ENCODE results near the gene UNC13D.
"Not testable (repeated sequence)": the region's sequence is repeated elsewhere in the genome, so short reads cannot be mapped to it uniquely, and the experiment has no call there.

Gene UNC13D

DNA sequence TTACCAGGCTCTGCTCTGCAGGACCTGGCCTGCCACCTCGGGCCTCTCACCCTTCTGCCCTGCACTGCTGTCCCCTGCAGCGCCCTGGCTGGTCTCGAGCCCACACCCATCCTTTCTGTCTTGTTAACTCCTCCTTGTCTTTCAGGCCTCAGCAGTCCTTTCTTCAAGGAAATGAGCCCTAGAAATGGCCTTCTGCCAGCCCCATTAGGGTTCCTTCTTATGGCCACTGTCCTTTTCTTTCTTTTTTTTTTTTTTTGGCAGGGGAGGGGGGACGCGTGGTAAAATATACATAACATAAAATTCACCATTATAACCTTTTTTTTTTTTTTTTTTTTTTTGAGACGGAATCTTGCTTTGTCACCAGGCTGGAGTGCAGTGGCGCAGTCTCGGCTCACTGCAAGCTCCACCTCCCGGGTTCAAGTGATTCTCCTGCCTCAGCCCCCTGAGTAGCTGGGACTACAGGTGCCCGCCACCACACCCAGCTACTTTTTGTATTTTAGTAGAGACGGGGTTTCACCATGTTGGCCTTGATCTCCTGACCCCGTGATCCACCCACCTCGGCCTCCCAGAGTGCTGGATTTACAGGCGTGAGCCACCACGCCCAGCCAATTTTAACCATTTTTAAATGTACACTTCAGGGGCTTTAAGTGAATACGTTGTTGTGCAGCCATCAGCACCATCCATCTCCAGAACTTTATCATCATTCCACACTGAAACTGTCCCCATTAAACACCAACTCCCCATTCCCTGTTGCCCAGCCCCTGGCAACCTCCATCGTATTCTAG lies 21.4 kb upstream of the UNC13D start:
- H3K36me3 Mint-ChIP-seq; H3K9me3 Mint-ChIP-seq; ATAC-seq (ENCODE audit: low read depth); H3K4me3 Mint-ChIP-seq; DNase-seq (ENCODE audit: low spot score in 2 of 2); H3K27me3 Mint-ChIP-seq: not testable (repeated sequence)
- Mint-ChIP-seq H3K27ac (peak overlapping the region; percentile 93), H3K4me1 (peaks cover 13% of the 10 kb centered on the region)

DNA sequence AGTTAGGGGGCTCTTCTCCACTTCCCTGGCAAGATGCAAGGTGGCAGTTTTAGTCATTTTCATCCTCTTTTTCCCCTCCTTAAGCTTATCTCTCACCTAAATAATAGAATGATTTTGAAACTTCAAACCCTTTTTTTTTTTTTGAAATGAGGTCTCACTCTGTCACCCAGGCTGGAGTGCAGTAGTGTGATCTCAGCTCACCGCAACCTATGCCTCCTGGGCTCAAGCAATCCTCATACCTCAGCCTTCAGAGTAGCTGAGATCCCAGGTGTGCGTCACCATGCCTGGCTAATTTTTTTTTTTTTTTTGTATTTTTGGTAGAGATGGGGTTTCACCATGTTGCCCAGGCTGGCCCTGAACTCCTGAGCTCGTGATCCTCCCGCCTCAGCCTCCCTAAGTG lies 20.7 kb upstream of the UNC13D start:
- Mint-ChIP-seq H3K4me3 (peak overlapping the region; percentile 21), H3K27ac (peak overlapping the region; percentile 93), H3K4me1 (peaks cover 13% of the 10 kb centered on the region)
- DNase-seq (ENCODE audit: low spot score in 2 of 2); H3K36me3 Mint-ChIP-seq; H3K9me3 Mint-ChIP-seq; H3K27me3 Mint-ChIP-seq: not testable (repeated sequence)
- ATAC-seq (ENCODE audit: low read depth) = peak; percentile 28

DNA sequence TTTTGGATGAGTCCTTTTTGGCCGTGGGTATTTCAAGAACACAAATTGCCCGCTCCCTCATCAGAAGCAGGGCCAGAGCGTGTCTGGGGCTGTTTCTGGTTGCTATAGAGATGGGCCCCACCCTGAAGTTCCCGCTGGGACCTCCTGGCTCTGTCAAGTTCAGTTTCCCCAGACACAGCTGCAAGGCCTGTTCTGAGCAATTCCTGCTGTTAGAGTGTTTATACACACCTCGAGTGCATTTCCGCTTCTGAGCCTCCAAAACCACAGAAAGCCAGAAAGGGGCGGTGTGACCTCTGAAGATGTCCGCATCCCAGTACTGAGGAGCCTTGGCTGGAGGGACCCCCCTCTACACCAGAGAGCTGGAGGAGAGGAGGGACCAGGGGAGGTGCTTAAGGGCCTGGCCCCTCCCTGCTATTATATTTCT lies 20.3 kb upstream of the UNC13D start:
- peak overlapping the region; percentile 93 for H3K27ac Mint-ChIP-seq
- H3K9me3 Mint-ChIP-seq = no peaks in the 10 kb centered on the region
- peak; percentile 90 for ATAC-seq (ENCODE audit: low read depth)
- peak overlapping the region; percentile 52 for H3K4me3 Mint-ChIP-seq
- peaks cover 13% of the 10 kb centered on the region for H3K4me1 Mint-ChIP-seq
- DNase-seq (ENCODE audit: low spot score in 2 of 2) = peak; percentile 55 to 62
- H3K27me3 Mint-ChIP-seq = no peaks in the 10 kb centered on the region
- H3K36me3 Mint-ChIP-seq = no peaks in the 10 kb centered on the region

DNA sequence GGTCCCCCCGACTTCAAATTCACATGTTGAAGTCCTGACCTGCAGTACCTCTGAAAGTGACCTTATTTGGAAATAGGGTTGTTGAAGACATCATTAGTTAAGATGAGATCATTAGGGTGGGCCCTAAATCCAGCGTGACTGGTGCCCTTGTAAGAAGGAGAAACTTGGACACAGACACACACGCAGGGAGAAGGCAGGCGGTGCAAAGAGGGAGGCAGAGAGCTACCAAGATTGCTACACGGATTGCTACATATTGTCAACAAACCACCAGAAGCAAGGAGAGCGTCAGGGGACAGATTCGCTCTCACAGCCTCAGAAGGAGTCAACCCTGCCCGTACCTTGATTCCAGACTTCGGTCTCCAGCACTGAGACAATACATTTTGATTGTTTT lies 17.7 kb upstream of the UNC13D start:
- DNase-seq (ENCODE audit: low spot score in 2 of 2) (no peak), ATAC-seq (ENCODE audit: low read depth) (no peak)
- Mint-ChIP-seq H3K27ac (peak overlapping the region; percentile 65), H3K4me1 (peaks cover 26% of the 10 kb centered on the region), H3K9me3 (no peaks in the 10 kb centered on the region), H3K4me3 (no peak overlapping the region), H3K27me3 (no peaks in the 10 kb centered on the region), H3K36me3 (no peaks in the 10 kb centered on the region)

DNA sequence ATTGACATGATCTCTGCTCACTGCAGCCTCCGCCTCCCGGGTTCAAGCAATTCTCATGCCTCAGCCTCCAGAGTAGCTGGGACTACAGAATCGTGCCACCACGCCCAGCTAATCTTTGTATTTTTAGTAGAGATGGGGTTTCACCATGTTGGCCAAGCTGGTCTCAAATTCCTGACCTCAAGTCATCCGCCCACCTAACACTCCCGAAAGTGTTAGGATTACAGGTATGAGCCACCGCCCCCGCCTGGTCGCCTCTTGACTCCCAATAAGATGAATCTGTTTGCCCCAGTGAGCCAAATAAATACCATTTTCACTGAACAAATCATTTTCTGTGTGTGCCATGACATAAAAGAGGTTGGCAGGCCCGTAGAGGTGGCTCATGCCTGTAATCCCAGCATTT lies 15.2 kb upstream of the UNC13D start:
- peak overlapping the region; percentile 81 for H3K27ac Mint-ChIP-seq
- H3K4me1 Mint-ChIP-seq = peaks cover 22% of the 10 kb centered on the region
- H3K4me3 Mint-ChIP-seq; H3K9me3 Mint-ChIP-seq; H3K27me3 Mint-ChIP-seq; ATAC-seq (ENCODE audit: low read depth); DNase-seq (ENCODE audit: low spot score in 2 of 2); H3K36me3 Mint-ChIP-seq: not testable (repeated sequence)

DNA sequence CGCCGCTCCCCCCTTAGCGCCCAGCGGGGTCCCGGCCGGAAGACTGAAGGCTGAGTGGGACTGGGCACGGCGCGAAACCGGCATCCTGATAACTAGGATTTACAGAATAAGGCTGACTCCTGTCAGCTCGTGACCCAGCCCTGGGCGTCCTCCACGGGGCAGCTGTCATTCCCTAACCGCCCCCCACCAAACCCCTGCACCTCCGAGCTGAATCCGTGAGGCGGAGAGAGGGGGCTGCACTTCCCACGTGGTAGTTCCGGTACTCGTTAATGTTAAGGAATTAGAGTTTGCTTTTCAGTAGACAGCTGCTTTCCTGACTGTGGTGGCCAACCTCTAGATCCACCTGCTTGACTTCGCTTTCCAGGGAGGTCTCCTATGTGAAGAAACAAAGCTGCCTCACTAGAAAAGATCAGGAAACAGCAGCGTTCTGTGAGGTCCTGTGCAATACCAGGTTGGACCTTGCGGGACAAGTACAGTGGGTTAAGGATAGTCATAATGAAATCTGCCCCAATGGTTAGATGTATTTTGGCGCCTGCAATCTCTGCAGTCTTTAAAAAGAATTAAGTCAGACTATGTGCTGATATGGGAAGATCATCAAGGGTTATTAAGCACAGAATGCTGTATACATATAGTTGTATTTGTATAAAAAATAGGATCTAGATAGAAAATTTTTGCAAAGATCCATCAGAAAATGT lies 12.0 kb upstream of the UNC13D start:
- Mint-ChIP-seq H3K36me3 (no peaks in the 10 kb centered on the region), H3K4me1 (peaks cover 21% of the 10 kb centered on the region), H3K27ac (no peak overlapping the region), H3K4me3 (no peak overlapping the region), H3K27me3 (no peaks in the 10 kb centered on the region), H3K9me3 (no peaks in the 10 kb centered on the region)
- ATAC-seq (ENCODE audit: low read depth) (no peak), DNase-seq (ENCODE audit: low spot score in 2 of 2) (no peak)

DNA sequence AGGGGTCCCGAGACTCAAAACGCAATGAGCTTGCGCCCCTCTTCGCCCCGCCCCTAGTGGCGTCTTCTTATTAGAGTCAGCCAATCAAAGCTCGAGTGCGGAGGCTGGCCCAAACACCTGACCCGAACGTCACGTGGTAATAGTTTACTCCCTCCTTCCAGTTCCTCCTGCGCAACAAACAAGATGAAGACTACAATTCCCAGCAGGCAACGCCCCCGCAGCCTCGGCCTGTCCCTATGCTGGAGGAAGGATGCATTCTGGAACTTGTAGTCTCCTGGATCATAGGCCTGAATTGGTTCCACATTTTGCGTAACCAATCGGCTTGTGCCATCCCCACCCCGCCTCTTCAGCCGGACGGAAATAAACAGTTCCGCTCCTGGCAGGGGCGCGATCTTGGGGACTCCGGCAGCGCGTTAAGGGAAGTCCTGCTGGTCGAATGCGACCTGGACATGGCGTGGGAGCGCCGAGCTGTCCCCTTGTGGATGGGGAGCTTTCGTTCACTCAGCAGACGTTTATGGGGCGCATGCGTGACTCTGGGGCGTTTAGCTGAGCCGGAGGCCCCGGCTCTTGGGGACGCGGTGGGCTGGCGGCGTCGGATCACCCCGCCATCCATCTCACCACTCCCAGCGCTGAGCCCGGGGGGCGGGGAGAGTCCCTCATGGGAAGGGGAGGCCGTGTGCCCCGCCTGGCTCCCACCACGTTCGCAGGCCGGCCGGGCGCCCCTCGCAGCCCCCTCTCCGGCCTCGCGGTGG lies 11.3 kb upstream of the UNC13D start, which contains the start of gene WBP2:
TSS of gene WBP2 (minus strand) at position 26 of the 752 bp plus-strand sequence. CDS start 38 bp downstream, outside the sequence.
- peak; percentile 85 to 97 for DNase-seq (ENCODE audit: low spot score in 2 of 2)
- no peak within 1 kb of the TSS for H3K27ac Mint-ChIP-seq
- H3K4me3 Mint-ChIP-seq = no peak within 1 kb of the TSS
- H3K27me3 Mint-ChIP-seq = no peaks in the 10 kb centered on the region
- no peaks in the 10 kb centered on the region for H3K36me3 Mint-ChIP-seq
- ATAC-seq (ENCODE audit: low read depth) = peak; percentile 80
- H3K9me3 Mint-ChIP-seq = no peaks in the 10 kb centered on the region
- H3K4me1 Mint-ChIP-seq = peaks cover 21% of the 10 kb centered on the region

DNA sequence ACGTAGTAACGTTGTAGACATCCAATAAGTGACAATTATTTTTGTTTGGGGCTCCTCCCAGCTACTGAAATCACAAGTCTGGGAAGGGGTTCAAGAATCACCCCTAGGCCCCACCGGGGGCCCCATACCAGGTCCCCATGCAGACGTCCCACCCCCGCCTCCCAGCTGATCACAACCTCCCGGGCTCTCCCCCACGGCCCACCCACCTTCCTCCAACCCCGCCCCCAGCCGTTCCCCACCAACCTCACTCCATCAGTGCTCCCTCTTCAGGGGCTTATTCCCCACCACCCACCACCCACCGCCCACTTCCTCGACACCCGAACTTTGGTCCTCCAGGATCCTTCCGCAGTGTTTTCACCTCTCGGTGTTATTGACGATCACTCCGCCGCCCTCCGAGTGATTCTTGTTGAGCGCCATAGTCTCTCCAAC lies 10.7 kb upstream of the UNC13D start:
- Mint-ChIP-seq H3K9me3 (no peaks in the 10 kb centered on the region), H3K4me3 (no peak overlapping the region), H3K27me3 (no peaks in the 10 kb centered on the region), H3K4me1 (peaks cover 21% of the 10 kb centered on the region), H3K36me3 (peaks cover under 1% of the 10 kb centered on the region), H3K27ac (no peak overlapping the region)
- no peak for DNase-seq (ENCODE audit: low spot score in 2 of 2)
- ATAC-seq (ENCODE audit: low read depth) = peak; percentile 0

DNA sequence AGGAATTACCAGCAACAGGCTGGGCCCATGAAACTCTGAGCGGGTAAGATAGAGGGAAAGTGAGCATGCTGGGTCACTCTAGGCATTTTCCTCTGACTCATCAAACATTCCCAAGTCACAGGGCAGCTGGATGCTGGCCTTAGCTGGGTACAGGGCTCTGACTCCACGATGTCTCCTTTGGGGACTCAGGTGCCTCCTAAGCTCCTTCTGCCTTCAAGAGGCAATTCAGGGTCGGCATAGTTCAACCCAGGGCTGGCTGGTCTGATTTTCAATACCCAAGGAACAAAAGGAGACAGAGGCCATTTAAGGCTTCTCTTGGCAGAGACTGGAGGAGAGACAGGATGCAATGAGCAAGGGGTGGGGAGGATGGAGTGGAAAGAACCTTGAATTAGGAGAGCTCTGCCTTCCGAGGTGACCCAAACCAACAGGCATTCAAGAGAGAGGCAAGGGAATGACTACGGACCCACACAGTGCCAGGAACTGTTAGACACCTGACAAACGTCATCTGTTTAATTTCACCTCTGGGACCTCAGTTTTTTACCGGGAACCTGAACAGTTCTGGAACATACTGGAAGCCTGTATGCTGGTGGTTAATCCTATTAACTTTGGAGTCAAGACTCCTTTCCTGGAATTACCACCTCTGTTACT lies 10.0 kb upstream of the UNC13D start:
- ATAC-seq (ENCODE audit: low read depth) (no peak), DNase-seq (ENCODE audit: low spot score in 2 of 2) (no peak)
- H3K36me3 Mint-ChIP-seq = peaks cover 5% of the 10 kb centered on the region
- no peak overlapping the region for H3K27ac Mint-ChIP-seq
- no peaks in the 10 kb centered on the region for H3K27me3 Mint-ChIP-seq
- no peak overlapping the region for H3K4me3 Mint-ChIP-seq
- peaks cover 20% of the 10 kb centered on the region for H3K4me1 Mint-ChIP-seq
- H3K9me3 Mint-ChIP-seq = no peaks in the 10 kb centered on the region

DNA sequence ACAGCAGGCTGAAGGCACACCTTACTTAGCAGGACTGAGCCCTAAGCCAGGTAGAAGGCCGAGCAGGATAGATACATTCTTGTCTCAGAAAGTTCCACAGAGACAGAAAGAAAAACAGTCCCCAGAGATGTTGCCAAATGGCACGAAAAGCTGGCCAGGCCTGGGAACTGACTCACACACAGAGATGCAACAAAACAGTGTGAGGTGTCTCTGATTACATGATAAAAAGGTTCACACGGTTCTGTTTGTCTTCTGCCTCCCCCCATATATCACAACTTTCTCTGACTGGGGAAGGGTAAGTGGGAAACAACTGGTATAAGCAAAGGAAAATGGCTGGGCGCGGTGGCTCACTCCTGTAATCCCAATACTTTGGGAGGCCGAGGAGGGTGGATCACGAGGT lies 9.2 kb upstream of the UNC13D start:
- Mint-ChIP-seq H3K27ac (no peak overlapping the region), H3K9me3 (no peaks in the 10 kb centered on the region), H3K4me3 (peak overlapping the region; percentile 65), H3K4me1 (peaks cover 15% of the 10 kb centered on the region), H3K36me3 (peaks cover 6% of the 10 kb centered on the region), H3K27me3 (no peaks in the 10 kb centered on the region)
- ATAC-seq (ENCODE audit: low read depth) (no peak), DNase-seq (ENCODE audit: low spot score in 2 of 2) (no peak)

DNA sequence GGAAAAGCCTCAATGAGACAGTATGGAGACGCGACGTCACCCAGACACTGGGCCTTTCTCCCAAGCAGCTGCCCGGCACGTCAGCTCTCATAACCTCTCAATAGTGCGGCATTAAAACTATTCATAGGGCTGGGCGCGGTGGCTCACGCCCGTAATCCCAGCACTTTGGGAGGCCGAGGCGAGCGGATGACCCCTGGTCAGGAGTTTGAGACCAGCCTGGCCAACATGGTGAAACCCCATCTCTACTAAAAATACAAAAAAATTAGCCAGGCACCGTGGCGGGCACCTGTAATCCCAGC lies 7.4 kb upstream of the UNC13D start:
- H3K4me3 Mint-ChIP-seq; DNase-seq (ENCODE audit: low spot score in 2 of 2); H3K27me3 Mint-ChIP-seq; H3K27ac Mint-ChIP-seq; ATAC-seq (ENCODE audit: low read depth); H3K9me3 Mint-ChIP-seq: not testable (repeated sequence)
- Mint-ChIP-seq H3K36me3 (peaks cover 12% of the 10 kb centered on the region), H3K4me1 (peaks cover 15% of the 10 kb centered on the region)

DNA sequence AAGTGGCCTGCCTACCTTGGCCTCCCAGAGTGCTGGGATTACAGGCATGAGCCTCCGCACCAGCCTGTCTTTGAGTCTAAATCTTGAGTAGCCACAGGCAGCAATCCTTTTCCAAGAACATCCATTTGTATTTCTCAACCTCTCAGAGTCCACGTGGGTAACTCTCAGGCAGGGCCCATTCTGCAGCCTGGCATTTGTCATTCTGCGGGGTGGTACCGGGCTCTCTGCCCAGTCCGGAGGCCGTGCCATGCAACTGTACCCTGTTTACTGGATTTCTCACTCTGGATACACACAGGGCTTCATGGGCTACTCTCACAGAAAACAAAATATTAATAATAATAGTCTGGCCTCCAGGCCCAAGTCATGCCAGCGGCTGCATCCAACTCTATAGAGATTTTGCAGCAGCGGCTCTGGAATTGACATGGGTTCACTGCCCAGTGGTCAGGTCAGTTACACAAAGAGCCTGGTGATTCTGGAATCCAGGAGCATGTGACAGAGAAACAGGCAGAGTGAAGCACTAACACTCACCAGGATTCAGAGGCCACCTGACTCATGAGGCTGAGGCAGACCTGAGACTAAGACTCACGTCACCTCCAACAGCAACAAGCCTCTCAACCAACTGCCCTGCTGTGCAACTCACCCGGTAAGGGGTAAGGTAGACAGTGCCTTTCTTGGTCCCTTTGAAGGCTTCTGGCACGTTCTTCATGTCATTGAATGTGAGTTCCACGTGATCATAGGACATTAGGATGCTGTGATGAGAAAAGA lies 6.9 kb upstream of the UNC13D start:
- DNase-seq (ENCODE audit: low spot score in 2 of 2) = no peak
- peaks cover 15% of the 10 kb centered on the region for H3K36me3 Mint-ChIP-seq
- peaks cover 11% of the 10 kb centered on the region for H3K4me1 Mint-ChIP-seq
- H3K9me3 Mint-ChIP-seq = no peaks in the 10 kb centered on the region
- H3K4me3 Mint-ChIP-seq = no peak overlapping the region
- no peak for ATAC-seq (ENCODE audit: low read depth)
- no peak overlapping the region for H3K27ac Mint-ChIP-seq
- H3K27me3 Mint-ChIP-seq = no peaks in the 10 kb centered on the region

DNA sequence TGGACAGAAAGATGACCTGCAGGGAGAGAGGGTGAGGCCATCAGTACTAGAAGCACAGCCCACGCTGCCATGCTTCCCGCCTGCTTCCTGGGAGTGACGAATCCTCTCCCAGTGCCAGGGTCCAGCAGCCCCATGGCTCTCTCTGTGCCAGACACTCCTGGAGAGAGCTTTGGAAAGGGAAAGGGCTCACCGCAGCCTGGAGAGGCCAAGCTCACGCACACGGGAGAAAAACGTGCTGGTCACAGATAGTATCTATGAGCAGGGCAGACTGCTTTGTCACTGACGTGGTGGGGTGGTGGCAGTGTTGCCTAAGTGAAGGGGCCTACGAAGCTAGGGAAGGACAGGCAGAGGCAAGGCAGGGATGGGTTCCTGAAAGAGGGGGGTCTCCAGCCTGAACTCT lies 5.5 kb upstream of the UNC13D start:
- peaks cover 19% of the 10 kb centered on the region for H3K36me3 Mint-ChIP-seq
- H3K4me3 Mint-ChIP-seq = no peak overlapping the region
- no peak for DNase-seq (ENCODE audit: low spot score in 2 of 2)
- no peaks in the 10 kb centered on the region for H3K27me3 Mint-ChIP-seq
- peaks cover 16% of the 10 kb centered on the region for H3K4me1 Mint-ChIP-seq
- no peaks in the 10 kb centered on the region for H3K9me3 Mint-ChIP-seq
- H3K27ac Mint-ChIP-seq = no peak overlapping the region
- ATAC-seq (ENCODE audit: low read depth) = no peak

Data from memory B cell (primary cell).